Lung (tissue), 12 donors: ENCODE data around the gene C1QTNF7. TPM values are rescaled to one million over a fixed set of nuclear protein-coding genes. Genes with fewer than 3 reads are reported as not detected.

Experiments used
- ATAC-seq: fragments of 200-7000 bp; cut with Tn5 transposase; one replicate; pipeline ENCODE4 v1.9.1; 2020; ENCODE audit warnings: moderate number of reproducible peaks; ENCODE audit not compliant: insufficient read depth, low FRiP score
- DNase-seq, 3 donors: peaks; one replicate each; pipeline ENCODE4 v3.0.0-alpha.2; 2013 to 2017
- H3K27ac ChIP-seq, 2 donors: one replicate each; pipeline ENCODE4 v1.5.1; 2013; ENCODE audit warnings: mild to moderate bottlenecking in 2 of 2, moderate library complexity in 2 of 2, control low read depth in 1 of 2, inconsistent platforms in 1 of 2, low read depth in 1 of 2, low read length in 1 of 2
- H3K27me3 ChIP-seq, 3 donors: one replicate each; pipeline ENCODE4 v1.5.1; 2013; ENCODE audit warnings: low read length in 2 of 3; ENCODE audit not compliant: control insufficient read depth in 3 of 3, insufficient read depth in 3 of 3
- H3K36me3 ChIP-seq, 4 donors: one replicate each; pipeline ENCODE4 v1.5.1; 2013; ENCODE audit warnings: low read length in 4 of 4, mild to moderate bottlenecking in 1 of 4, moderate library complexity in 1 of 4; ENCODE audit not compliant: control insufficient read depth in 4 of 4, insufficient read depth in 4 of 4
- H3K4me1 ChIP-seq, 5 donors: one replicate each; pipeline ENCODE4 v1.5.1; 2013; ENCODE audit warnings: low read length in 5 of 5, mild to moderate bottlenecking in 2 of 5, moderate library complexity in 1 of 5; ENCODE audit not compliant: control insufficient read depth in 5 of 5, insufficient read depth in 5 of 5
- H3K4me3 ChIP-seq: one replicate; pipeline ENCODE4 v1.5.1; 2013; ENCODE audit warnings: mild to moderate bottlenecking, control low read depth, moderate library complexity
- H3K9ac ChIP-seq, 2 donors: one replicate each; pipeline ENCODE4 v1.5.1; 2013; ENCODE audit warnings: low read length in 2 of 2, control low read depth in 1 of 2; ENCODE audit not compliant: insufficient read depth in 1 of 2
- H3K9me3 ChIP-seq, 4 donors: one replicate each; pipeline ENCODE4 v1.5.1; 2013; ENCODE audit warnings: low read length in 3 of 4, mild to moderate bottlenecking in 1 of 4, moderate library complexity in 1 of 4; ENCODE audit not compliant: control insufficient read depth in 4 of 4, insufficient read depth in 3 of 4
- CTCF ChIP-seq: IDR thresholded peaks from 2 replicates; pipeline ENCODE4 v1.5.1; 2012; ENCODE audit warnings: mild to moderate bottlenecking; ENCODE audit errors: control extremely low read depth, extremely low read depth
- WGBS, 2 donors: extraction: QIAGEN DNeasy Blood & Tissue Kit; methylation state at CpG; one replicate each; pipeline ENCODE4 v1.1.7; 2013; 5-methylcytosine and 5-hydroxymethylcytosine counted together
- polyA plus RNA-seq, 2 donors: library from polyadenylated mRNA; stranded (reverse); fragments of 200-250 nt; gene quantifications; one replicate each; pipeline ENCODE4 v1.2.1, GENCODE V29; 2013
- total RNA-seq, 2 donors: library from RNA; depleted of rRNA in 1 of 2; stranded (reverse); fragments of >200 nt in 1 of 2; gene quantifications; one replicate each; pipeline ENCODE4 v1.2.1, GENCODE V29; 2014 to 2021
- donor health status: control.
- donor health status: control.
- donor health status: Bipolar disorder and iron deficiency.
- donor health status: healthy.
- donor health status: DM: yes; HTN: yes; CAD: no.

Gene C1QTNF7
- total and polyA plus RNA-seq, 4 donors, result 0.38 to 10.5 (median 2.3) TPM

DNA sequence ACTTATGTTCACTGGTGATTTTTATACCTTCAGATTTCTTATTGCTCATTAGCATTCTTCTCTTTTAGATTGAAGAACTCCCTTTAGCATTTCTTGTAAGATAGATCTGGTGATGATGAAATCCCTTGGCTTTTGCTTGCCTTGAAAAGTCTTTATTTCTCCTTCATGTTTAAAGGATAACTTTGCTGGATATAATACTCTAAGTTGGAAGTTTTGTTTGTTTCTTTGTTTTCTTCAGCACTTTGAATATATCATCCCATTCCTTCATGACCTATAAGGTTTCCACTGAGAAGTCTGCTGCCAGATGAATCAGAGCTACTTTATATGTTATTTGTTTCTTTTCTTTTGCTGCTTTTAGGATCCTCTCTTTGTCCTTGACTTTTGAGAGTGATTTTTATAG is 60.3 kb downstream of the C1QTNF7 start:
- Histone ChIP-seq H3K4me3 (no peak overlapping the region), H3K27ac (no peak overlapping the region), H3K36me3 (peaks cover 0 to 32% (median 11%) of the 10 kb centered on the region in 4 donors), H3K4me1 (no peaks in the 10 kb centered on the region), H3K27me3 (no peaks in the 10 kb centered on the region), H3K9me3 (peaks cover 0 to 14% (median 1%) of the 10 kb centered on the region in 4 donors), H3K9ac (no peak overlapping the region)
- TF ChIP-seq CTCF, result no peak
- ATAC-seq (no peak), DNase-seq (no peak)

GRCh38 chr4:15488658-15489470 is 61.0 kb downstream of the C1QTNF7 start:
- WGBS, 2 donors, result 84 to 97% methylated on average over 6 of the region's 6 CpGs
- DNase-seq (no peak), ATAC-seq (no peak)

GRCh38 chr4:15489551-15489950 is 61.7 kb downstream of the C1QTNF7 start:
- Histone ChIP-seq H3K27me3 (no peaks in the 10 kb centered on the region), H3K9ac (no peak overlapping the region), H3K4me3 (no peak overlapping the region), H3K4me1 (no peaks in the 10 kb centered on the region), H3K36me3 (peaks cover 0 to 24% (median 8%) of the 10 kb centered on the region in 4 donors), H3K9me3 (peaks cover 0 to 14% (median 1%) of the 10 kb centered on the region in 4 donors), H3K27ac (no peak overlapping the region)
- TF ChIP-seq CTCF, result no peak
- ATAC-seq, result no peak
- DNase-seq, result no peak
- WGBS, 2 donors, result 91 to 98% methylated on average over 2 of the region's 2 CpGs

More at GRCh38 chr4:15488658-15489470, 61.0 kb downstream of the C1QTNF7 start:
- Histone ChIP-seq H3K36me3 (peaks cover 0 to 31% (median 10%) of the 10 kb centered on the region in 4 donors), H3K4me3 (no peak overlapping the region), H3K9ac (no peak overlapping the region), H3K9me3 (peaks cover 0 to 14% (median 1%) of the 10 kb centered on the region in 4 donors), H3K27me3 (no peaks in the 10 kb centered on the region), H3K4me1 (no peaks in the 10 kb centered on the region), H3K27ac (no peak overlapping the region)
- TF ChIP-seq CTCF, result no peak

DNA sequence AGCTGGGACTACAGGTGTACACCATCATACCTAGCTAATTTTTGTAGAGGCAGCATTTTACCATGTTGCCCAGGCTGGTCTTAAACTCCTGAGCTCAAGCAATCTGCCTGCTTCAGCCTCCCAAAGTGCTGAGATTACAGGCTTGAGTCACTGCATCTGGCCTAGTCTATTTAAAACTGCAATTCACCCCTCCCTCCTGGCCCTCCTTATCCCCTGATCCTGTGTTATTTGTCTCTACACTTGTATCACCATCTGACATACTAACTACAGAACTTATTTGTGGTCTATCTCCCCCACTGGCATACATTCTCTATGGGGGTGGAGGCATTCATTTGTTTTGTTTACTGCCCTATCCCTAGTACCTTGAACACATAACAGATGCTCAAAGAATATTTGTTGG is 65.6 kb downstream of the C1QTNF7 start:
- Histone ChIP-seq H3K9me3 (peaks cover 2 to 3% (median 3%) of the 10 kb centered on the region in 4 donors), H3K9ac (no peak overlapping the region), H3K27me3 (no peaks in the 10 kb centered on the region), H3K4me1 (peaks cover 0 to 5% (median 0%) of the 10 kb centered on the region in 5 donors), H3K36me3 (peaks cover 0 to 13% (median 6%) of the 10 kb centered on the region in 4 donors), H3K4me3 (no peak overlapping the region), H3K27ac (no peak overlapping the region)
- ATAC-seq, result no peak
- TF ChIP-seq CTCF, result no peak
- no peak for DNase-seq
